CD4-positive, alpha-beta T cell treated with Interleukin-15 for 4 hours (primary cell): Measurements from ENCODE around the gene OTULINL.

Experiments used
- DNase-seq: peaks from one replicate; pipeline ENCODE4 v3.0.0-alpha.2; 2020; ENCODE audit warnings: low spot score

Gene OTULINL

GRCh38 chr5:14600846-14601245 is 19.3 kb downstream of the OTULINL start:
- no peak for DNase-seq

GRCh38 chr5:14603141-14603540 is 21.5 kb downstream of the OTULINL start:
- DNase-seq = no peak

- no peak for DNase-seq
Measured at GRCh38 chr5:14607104-14607503, 25.5 kb downstream of the OTULINL start.

GRCh38 chr5:14608169-14608568 is 26.6 kb downstream of the OTULINL start:
- DNase-seq = no peak

GRCh38 chr5:14611737-14612136 is 30.1 kb downstream of the OTULINL start:
- DNase-seq = no peak

- no peak for DNase-seq
Measured at GRCh38 chr5:14614490-14614889, 32.9 kb downstream of the OTULINL start.

- no peak for DNase-seq
Measured at GRCh38 chr5:14615365-14615764, 33.8 kb downstream of the OTULINL start.

- DNase-seq = no peak
Measured at GRCh38 chr5:14617441-14617840, 35.8 kb downstream of the OTULINL start.

GRCh38 chr5:14627270-14627669 is 45.7 kb downstream of the OTULINL start:
- no peak for DNase-seq

- DNase-seq = peak; percentile 47
Measured at GRCh38 chr5:14628346-14628745, 46.8 kb downstream of the OTULINL start.

GRCh38 chr5:14630671-14631070 is 49.1 kb downstream of the OTULINL start:
- DNase-seq = no peak

GRCh38 chr5:14635656-14636055 is 54.1 kb downstream of the OTULINL start:
- DNase-seq = no peak

GRCh38 chr5:14640765-14641164 is 59.2 kb downstream of the OTULINL start:
- DNase-seq = no peak

GRCh38 chr5:14644623-14645237 is 63.1 kb downstream of the OTULINL start:
- DNase-seq = no peak

- DNase-seq = no peak
Measured at GRCh38 chr5:14650052-14650451, 68.5 kb downstream of the OTULINL start.

GRCh38 chr5:14655146-14655741 is 73.7 kb downstream of the OTULINL start:
- no peak for DNase-seq

GRCh38 chr5:14656898-14657297 is 75.3 kb downstream of the OTULINL start:
- DNase-seq = no peak

- no peak for DNase-seq
Measured at GRCh38 chr5:14659821-14660607, 78.4 kb downstream of the OTULINL start.

- no peak for DNase-seq
Measured at GRCh38 chr5:14660833-14661232, 79.2 kb downstream of the OTULINL start.
